Ecto neural progenitor cell (in vitro differentiated cells): Measurements from ENCODE around the gene XG.
"Not testable (repeated sequence)": the region's sequence is repeated elsewhere in the genome, so short reads cannot be mapped to it uniquely, and the experiment has no call there.

Experiments used
- DNase-seq: peaks from one replicate; pipeline ENCODE4 v3.0.0-alpha.2; 2018; ENCODE audit warnings: low spot score

XG gene

GRCh38 chrX:2780472-2781225 is 28.8 kb downstream of the XG start:
- not testable (repeated sequence) for DNase-seq

- no peak for DNase-seq
Observed at GRCh38 chrX:2781226-2781571, 29.4 kb downstream of the XG start.

GRCh38 chrX:2781698-2782097 is 29.9 kb downstream of the XG start:
- no peak for DNase-seq

GRCh38 chrX:2782171-2782570 is 30.3 kb downstream of the XG start:
- DNase-seq = no peak

- no peak for DNase-seq
Observed at GRCh38 chrX:2782778-2783177, 30.9 kb downstream of the XG start.

- DNase-seq = no peak
Observed at GRCh38 chrX:2784026-2784425, 32.2 kb downstream of the XG start.

GRCh38 chrX:2785538-2785937 is 33.7 kb downstream of the XG start:
- DNase-seq = no peak

- no peak for DNase-seq
Observed at GRCh38 chrX:2788980-2789379, 37.1 kb downstream of the XG start.

- DNase-seq = no peak
Observed at GRCh38 chrX:2789569-2789968, 37.7 kb downstream of the XG start.

GRCh38 chrX:2793752-2794151 is 41.9 kb downstream of the XG start:
- DNase-seq = no peak

- DNase-seq = no peak
Observed at GRCh38 chrX:2794336-2794735, 42.5 kb downstream of the XG start.

GRCh38 chrX:2796808-2797207 is 45.0 kb downstream of the XG start:
- DNase-seq = not testable (repeated sequence)

- DNase-seq = no peak
Observed at GRCh38 chrX:2799369-2799768, 47.5 kb downstream of the XG start.

GRCh38 chrX:2799980-2800379 is 48.1 kb downstream of the XG start:
- not testable (repeated sequence) for DNase-seq

GRCh38 chrX:2801223-2801622 is 49.4 kb downstream of the XG start:
- no peak for DNase-seq

GRCh38 chrX:2802376-2803090 is 50.7 kb downstream of the XG start:
- not testable (repeated sequence) for DNase-seq

GRCh38 chrX:2803486-2803885 is 51.6 kb downstream of the XG start:
- peak; percentile 42 for DNase-seq

GRCh38 chrX:2804106-2804843 is 52.4 kb downstream of the XG start:
- peak; percentile 20 for DNase-seq

- peak; percentile 49 for DNase-seq
Observed at GRCh38 chrX:2804858-2805257, 53.0 kb downstream of the XG start.

GRCh38 chrX:2811271-2811670 is 59.4 kb downstream of the XG start:
- DNase-seq = peak; percentile 15

GRCh38 chrX:2812161-2812907 is 60.5 kb downstream of the XG start:
- DNase-seq = peak; percentile 66

GRCh38 chrX:2817036-2817435 is 65.2 kb downstream of the XG start:
- DNase-seq = no peak
